ENCODE results near the gene CAMK4.

- no peak for TF ChIP-seq CHD2 (IDR thresholded peaks at IDR 0.05; ENCODE audit: low read depth, low read length)
- no peak for TF ChIP-seq MAX (CRISPR knock-in tag; IDR thresholded peaks at IDR 0.05)
Measured at GRCh38 chr5:111353035-111353434, 128.9 kb downstream of the CAMK4 start.
